GM12873 (cell line): ENCODE data around the gene MYL7.

ENCODE experiments used
- CTCF ChIP-seq: IDR thresholded peaks from 2 replicates; pipeline ENCODE4 v1.5.1; 2012; ENCODE audit warnings: low read depth, mild to moderate bottlenecking, moderate library complexity, low read length, control low read depth; ENCODE audit not compliant: insufficient read depth; ENCODE audit errors: missing control alignments

The MYL7 gene

GRCh38 chr7:44142028-44142427 lies 896 bp upstream of the MYL7 start:
- TF ChIP-seq CTCF: no peak

GRCh38 chr7:44140341-44140740 lies 791 bp downstream of the MYL7 start:
- TF ChIP-seq CTCF: no peak

- TF ChIP-seq CTCF: no peak
Measured at GRCh38 chr7:44139311-44140010, 1.7 kb downstream of the MYL7 start.

- TF ChIP-seq CTCF: no peak
Measured at GRCh38 chr7:44138698-44139097, 2.4 kb downstream of the MYL7 start.

- no peak for TF ChIP-seq CTCF
Measured at GRCh38 chr7:44136731-44137130, 4.4 kb downstream of the MYL7 start.

- TF ChIP-seq CTCF: no peak
Measured at GRCh38 chr7:44134943-44135628, 6.0 kb downstream of the MYL7 start.

- no peak for TF ChIP-seq CTCF
Measured at GRCh38 chr7:44133295-44133694, 7.8 kb downstream of the MYL7 start.
